Measurements from ENCODE around the gene TNRC6C. TPM values are rescaled to one million over a fixed set of nuclear protein-coding genes. Genes with fewer than 3 reads are reported as not detected.

TNRC6C gene
- total RNA-seq, 4 donors from 2014 or later: 9.7 to 70.1 (median 23.2) TPM

GRCh38 chr17:77936881-77937280 is 21.6 kb upstream of the TNRC6C start:
- no peak for DNase-seq
- peaks cover 0 to 5% of the 10 kb centered on the region in 2 donors for H3K27me3 ChIP-seq
- no peaks in the 10 kb centered on the region for H3K36me3 ChIP-seq

GRCh38 chr17:77941004-77941403 is 17.5 kb upstream of the TNRC6C start:
- Histone ChIP-seq H3K36me3 (no peaks in the 10 kb centered on the region), H3K27me3 (peaks cover 0 to 5% of the 10 kb centered on the region in 2 donors), H3K9me3 (no peaks in the 10 kb centered on the region), H3K4me1 (no peaks in the 10 kb centered on the region), H3K27ac (no peak overlapping the region), H3K4me3 (no peak overlapping the region)
- TF ChIP-seq, protein P1, sequence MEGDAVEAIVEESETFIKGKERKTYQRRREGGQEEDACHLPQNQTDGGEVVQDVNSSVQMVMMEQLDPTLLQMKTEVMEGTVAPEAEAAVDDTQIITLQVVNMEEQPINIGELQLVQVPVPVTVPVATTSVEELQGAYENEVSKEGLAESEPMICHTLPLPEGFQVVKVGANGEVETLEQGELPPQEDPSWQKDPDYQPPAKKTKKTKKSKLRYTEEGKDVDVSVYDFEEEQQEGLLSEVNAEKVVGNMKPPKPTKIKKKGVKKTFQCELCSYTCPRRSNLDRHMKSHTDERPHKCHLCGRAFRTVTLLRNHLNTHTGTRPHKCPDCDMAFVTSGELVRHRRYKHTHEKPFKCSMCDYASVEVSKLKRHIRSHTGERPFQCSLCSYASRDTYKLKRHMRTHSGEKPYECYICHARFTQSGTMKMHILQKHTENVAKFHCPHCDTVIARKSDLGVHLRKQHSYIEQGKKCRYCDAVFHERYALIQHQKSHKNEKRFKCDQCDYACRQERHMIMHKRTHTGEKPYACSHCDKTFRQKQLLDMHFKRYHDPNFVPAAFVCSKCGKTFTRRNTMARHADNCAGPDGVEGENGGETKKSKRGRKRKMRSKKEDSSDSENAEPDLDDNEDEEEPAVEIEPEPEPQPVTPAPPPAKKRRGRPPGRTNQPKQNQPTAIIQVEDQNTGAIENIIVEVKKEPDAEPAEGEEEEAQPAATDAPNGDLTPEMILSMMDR (IDR thresholded peaks at IDR 0.05): no peak
- TF ChIP-seq POLR2A (IDR thresholded peaks at IDR 0.05): no peak
- no peak for DNase-seq

More at GRCh38 chr17:77936881-77937280, 21.6 kb upstream of the TNRC6C start:
- Histone ChIP-seq H3K9me3 (no peaks in the 10 kb centered on the region), H3K27ac (no peak overlapping the region), H3K4me1 (no peaks in the 10 kb centered on the region), H3K4me3 (no peak overlapping the region)
- TF ChIP-seq, protein P1 (IDR thresholded peaks at IDR 0.05): no peak
- TF ChIP-seq POLR2A (IDR thresholded peaks at IDR 0.05): no peak

DNA sequence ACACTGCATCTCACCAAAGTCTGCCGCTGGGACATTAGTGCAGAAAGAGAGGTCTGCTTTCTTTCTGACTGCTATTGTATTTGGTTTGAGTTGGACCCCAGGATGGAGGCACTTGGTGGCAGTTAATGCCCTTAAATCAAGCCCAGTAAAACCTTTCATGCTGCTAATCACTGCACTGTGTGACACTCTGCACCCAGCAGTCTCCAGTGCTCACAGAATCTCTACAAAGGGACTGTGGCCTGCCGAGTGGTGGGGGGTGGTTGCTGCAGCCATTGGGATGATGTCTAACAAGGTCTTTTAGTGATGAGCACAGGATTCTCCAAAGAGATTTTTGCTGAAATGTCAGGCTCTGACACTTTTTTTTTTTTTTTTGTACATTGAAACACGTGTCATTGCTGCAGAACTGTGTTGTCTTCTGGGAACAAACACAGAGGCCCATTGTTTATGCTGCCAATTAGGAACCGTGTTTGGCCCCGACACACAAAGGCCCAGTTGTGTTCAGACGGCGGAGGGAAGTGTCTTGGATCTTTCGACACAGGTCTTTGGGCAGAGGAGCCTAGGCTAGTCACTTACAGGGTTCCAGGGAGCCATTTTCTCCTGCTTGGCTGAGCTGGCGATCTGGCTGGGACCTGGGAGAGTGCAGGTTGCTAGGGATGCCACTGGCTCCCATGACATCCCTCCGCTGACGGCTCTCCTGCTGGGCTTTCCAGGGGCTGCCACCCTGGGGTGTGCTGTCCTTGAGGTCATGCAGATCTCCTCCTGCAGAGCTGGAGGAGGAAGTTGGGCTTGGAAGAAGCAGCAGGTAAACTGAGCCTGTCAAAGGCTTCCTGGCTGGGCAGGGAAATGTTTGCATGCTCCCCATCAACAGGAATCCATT is 16.2 kb upstream of the TNRC6C start:
- Histone ChIP-seq H3K4me3 (no peak overlapping the region), H3K27ac (no peak overlapping the region), H3K27me3 (no peaks in the 10 kb centered on the region), H3K36me3 (no peaks in the 10 kb centered on the region), H3K9me3 (no peaks in the 10 kb centered on the region), H3K4me1 (no peaks in the 10 kb centered on the region)
- DNase-seq: no peak
- TF ChIP-seq, protein P1 (IDR thresholded peaks at IDR 0.05): no peak
- TF ChIP-seq POLR2A (IDR thresholded peaks at IDR 0.05): no peak

DNA sequence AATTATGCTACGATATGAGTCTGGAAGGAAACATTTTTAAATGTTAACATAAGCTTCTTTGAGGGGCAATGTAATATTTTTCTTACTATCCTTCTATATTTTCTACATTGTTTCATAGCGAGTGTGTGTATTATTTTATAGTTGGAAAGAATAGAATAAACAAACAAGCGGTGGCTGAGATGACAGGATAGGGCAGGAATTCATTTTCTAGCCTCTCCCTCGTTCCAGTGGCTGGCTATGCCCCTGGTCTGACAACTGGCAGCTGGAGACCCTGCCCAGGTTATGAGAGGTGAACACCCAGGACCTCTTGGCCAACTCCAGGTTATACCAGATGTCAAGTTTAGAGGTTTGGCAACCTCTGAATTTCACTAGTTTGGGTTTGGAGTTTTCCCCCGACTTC is 14.5 kb upstream of the TNRC6C start:
- H3K4me3 ChIP-seq: no peak overlapping the region
- no peaks in the 10 kb centered on the region for H3K4me1 ChIP-seq
- H3K36me3 ChIP-seq: no peaks in the 10 kb centered on the region
- no peaks in the 10 kb centered on the region for H3K27me3 ChIP-seq
- no peak for DNase-seq
- no peaks in the 10 kb centered on the region for H3K9me3 ChIP-seq
- TF ChIP-seq, protein P1 (IDR thresholded peaks at IDR 0.05): no peak
- no peak for TF ChIP-seq POLR2A (IDR thresholded peaks at IDR 0.05)
- no peak overlapping the region for H3K27ac ChIP-seq

DNA sequence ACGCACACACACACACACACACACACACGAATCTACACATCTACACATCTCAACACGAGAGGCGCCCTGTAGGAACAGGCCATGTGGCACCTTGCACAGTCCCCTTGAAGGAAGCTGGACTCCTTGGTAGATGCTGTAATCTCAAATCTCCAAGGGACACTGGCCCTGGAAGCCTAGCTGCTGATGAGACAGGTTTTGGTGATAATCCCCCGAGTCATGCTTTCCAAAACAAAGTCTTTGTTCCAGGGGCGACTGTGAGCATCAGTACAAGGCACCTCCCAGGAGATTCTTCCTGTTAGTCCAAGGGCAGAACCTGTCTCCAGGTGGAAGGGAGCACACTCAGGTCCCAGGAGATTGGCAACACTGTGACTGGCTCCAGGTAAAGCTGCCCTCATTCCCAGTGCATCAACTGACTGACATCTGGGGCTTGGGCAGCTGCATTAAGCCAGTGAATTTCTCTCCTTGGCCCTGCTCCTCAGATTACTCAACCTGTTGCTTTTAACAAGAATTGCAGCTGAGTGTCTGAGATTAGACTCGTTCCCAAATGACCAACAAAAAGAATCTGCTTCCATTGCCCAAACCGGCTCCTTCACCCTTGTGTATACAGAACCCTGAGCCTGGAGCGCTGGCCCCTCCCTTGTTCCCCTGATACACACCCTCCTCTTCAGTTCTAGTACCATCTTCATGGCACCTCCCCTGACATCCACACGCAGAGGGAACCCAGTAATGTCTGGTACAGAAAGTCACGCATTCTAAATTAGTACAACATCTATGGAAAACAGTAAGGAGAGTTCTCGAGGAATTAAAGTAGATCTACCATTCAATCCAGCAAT is 13.9 kb upstream of the TNRC6C start:
- no peak for TF ChIP-seq POLR2A (IDR thresholded peaks at IDR 0.05)
- TF ChIP-seq, protein P1 (IDR thresholded peaks at IDR 0.05): no peak
- H3K27ac ChIP-seq: no peak overlapping the region
- H3K9me3 ChIP-seq: no peaks in the 10 kb centered on the region
- no peak for DNase-seq
- H3K4me3 ChIP-seq: no peak overlapping the region
- no peaks in the 10 kb centered on the region for H3K4me1 ChIP-seq
- H3K36me3 ChIP-seq: no peaks in the 10 kb centered on the region
- no peaks in the 10 kb centered on the region for H3K27me3 ChIP-seq
